ENCODE results near the gene ATP6V0D1. TPM values are rescaled to one million over a fixed set of nuclear protein-coding genes. Genes with fewer than 3 reads are reported as not detected.

The ATP6V0D1 gene
- total and polyA plus RNA-seq, 8 donors = 17.4 to 54.0 (median 32.3) TPM

DNA sequence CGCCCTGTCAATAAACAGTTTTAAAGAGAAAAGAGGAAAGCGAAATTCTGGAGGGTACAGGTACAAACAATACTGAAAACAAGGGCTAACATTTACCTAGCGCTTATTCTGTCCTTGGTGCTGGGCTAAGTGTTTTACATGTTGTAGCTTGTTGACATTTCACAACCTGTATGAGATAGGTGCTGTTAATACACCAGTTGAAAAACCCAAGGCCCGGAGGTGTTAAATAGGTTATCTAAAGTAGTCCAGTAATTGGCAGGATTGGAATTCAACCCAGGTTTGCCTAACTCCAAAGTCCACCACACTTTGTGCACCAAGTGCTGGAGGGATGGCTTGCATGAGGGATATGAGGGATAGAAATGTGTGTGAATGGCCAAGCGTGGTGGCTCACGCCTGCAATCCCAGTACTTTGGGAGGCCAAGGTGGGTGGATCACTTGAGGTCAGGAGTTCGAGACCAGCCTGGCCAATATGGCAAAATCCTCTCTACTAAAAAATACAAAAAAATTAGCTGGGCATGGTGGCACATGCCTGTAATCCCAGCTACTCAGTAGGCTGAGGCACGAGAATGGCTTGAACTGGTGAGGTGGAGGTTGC lies 2.9 kb downstream of the ATP6V0D1 start:
- intact Hi-C loops (cut with DNase I) = no loop called here
- 48 to 58% methylated on average over 8 of the region's 8 CpGs for WGBS, 2 donors

DNA sequence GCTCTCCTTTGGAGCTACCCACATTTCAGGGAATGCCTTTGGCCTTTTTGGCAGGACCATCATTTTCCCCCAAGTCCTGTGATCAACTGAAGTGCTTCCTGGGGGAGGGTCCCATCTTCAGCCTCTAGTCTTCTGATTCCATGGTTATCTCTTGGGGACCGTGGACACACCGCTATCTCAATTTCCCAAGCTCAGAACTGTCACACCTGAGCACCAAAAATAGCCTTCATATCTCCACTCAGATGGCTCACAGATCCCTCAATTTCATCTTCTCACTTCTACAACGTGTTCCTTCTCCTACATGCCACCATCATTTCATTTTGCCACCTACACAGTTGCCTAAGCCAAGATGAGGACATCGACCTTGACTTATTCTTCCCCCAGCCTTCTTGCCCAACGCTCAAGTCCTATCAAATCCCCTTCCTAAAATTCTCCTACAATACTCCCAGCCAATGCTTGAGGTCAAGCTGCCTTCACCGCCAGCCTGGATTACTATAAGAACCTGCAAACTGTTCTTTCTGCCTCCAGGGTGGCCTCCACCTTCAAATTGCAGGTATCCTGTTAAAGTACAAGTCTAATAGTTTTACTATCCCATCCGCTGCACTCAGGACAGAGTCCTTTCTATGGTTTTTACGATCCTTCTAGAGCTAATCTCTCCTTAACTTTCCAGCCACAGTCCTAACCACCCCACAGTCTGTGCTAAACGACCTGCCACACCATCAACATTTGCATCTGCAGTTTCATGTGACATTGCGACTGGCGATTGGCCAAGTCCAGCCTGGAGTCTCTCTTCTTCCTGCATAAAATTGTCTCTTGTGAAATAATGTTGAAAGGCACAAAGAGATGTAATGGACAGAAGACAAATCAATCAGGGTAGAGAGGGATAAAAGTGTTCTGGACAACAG lies 6.2 kb downstream of the ATP6V0D1 start:
- TF ChIP-seq, protein P1, sequence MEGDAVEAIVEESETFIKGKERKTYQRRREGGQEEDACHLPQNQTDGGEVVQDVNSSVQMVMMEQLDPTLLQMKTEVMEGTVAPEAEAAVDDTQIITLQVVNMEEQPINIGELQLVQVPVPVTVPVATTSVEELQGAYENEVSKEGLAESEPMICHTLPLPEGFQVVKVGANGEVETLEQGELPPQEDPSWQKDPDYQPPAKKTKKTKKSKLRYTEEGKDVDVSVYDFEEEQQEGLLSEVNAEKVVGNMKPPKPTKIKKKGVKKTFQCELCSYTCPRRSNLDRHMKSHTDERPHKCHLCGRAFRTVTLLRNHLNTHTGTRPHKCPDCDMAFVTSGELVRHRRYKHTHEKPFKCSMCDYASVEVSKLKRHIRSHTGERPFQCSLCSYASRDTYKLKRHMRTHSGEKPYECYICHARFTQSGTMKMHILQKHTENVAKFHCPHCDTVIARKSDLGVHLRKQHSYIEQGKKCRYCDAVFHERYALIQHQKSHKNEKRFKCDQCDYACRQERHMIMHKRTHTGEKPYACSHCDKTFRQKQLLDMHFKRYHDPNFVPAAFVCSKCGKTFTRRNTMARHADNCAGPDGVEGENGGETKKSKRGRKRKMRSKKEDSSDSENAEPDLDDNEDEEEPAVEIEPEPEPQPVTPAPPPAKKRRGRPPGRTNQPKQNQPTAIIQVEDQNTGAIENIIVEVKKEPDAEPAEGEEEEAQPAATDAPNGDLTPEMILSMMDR (IDR thresholded peaks at IDR 0.05) = no peak
- no peaks in the 10 kb centered on the region for H3K9me3 ChIP-seq
- WGBS, 2 donors = 71 to 75% methylated on average over 11 of the region's 11 CpGs
- DNase-seq (peak in 1 of 6 donors; percentile 51), ATAC-seq (no peak), FAIRE-seq (no peak)
- intact Hi-C loops (cut with DNase I) = no loop called here
- no peak overlapping the region for H3K27ac ChIP-seq
- H3K4me1 ChIP-seq = peaks cover 19 to 57% (median 23%) of the 10 kb centered on the region in 3 donors
- no peaks in the 10 kb centered on the region for H3K36me3 ChIP-seq
- no peak overlapping the region for H3K4me3 ChIP-seq
- no peaks in the 10 kb centered on the region for H3K27me3 ChIP-seq

More for the DNA sequence above, 2.9 kb downstream of the ATP6V0D1 start:
- peak; percentile 4 to 41 (median 24) for ATAC-seq
- TF ChIP-seq, protein P1 (IDR thresholded peaks at IDR 0.05) = no peak
- peak in 1 of 6 donors; percentile 43 for DNase-seq
- H3K36me3 ChIP-seq = no peaks in the 10 kb centered on the region
- peak overlapping the region in 1 of 4 donors; percentile 9 for H3K4me3 ChIP-seq
- peak overlapping the region in 3 of 4 donors; percentile 22 to 52 (median 33) for H3K27ac ChIP-seq
- no peak for FAIRE-seq
- H3K9me3 ChIP-seq = no peaks in the 10 kb centered on the region
- H3K27me3 ChIP-seq = no peaks in the 10 kb centered on the region
- H3K4me1 ChIP-seq = peaks cover 13 to 51% (median 25%) of the 10 kb centered on the region in 3 donors

DNA sequence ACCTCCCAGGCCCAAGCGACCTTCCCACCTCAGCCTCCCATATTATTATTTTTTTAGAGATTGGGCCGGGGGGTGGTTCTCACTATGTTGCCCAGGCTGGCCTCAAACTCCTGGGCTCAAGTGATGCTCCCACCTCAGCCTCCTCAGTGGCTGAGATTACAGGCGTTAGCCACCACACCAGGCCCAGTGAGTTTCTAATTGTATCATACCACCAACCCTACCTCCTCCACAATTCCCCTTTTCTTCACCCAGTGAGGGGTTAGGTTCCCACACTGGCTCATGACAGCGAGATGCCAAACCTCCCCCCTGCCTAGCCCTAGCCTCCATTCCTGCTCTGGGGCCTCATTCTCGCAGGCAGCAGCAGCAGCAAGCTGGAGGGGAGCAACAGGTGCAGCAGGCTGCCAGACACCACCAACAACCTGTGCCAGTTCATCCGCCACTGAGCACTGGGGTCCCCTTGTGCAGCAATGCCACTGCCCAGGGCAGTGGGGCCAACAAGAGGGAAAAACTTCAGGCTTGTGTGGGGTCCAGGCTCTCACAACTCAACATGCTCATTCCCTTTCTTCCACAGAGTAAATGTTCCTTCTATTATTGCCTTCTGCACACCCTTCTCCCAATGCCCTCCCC lies 9.1 kb downstream of the ATP6V0D1 start:
- no peaks in the 10 kb centered on the region for H3K36me3 ChIP-seq
- ATAC-seq (no peak), DNase-seq (no peak), FAIRE-seq (no peak)
- H3K4me1 ChIP-seq = peaks cover 8 to 34% (median 15%) of the 10 kb centered on the region in 3 donors
- 85 to 87% methylated on average over 6 of the region's 6 CpGs for WGBS, 2 donors
- H3K27me3 ChIP-seq = no peaks in the 10 kb centered on the region
- H3K27ac ChIP-seq = no peak overlapping the region
- intact Hi-C loops (cut with DNase I) = no loop called here
- no peaks in the 10 kb centered on the region for H3K9me3 ChIP-seq
- H3K4me3 ChIP-seq = no peak overlapping the region
- TF ChIP-seq, protein P1 (IDR thresholded peaks at IDR 0.05) = no peak

DNA sequence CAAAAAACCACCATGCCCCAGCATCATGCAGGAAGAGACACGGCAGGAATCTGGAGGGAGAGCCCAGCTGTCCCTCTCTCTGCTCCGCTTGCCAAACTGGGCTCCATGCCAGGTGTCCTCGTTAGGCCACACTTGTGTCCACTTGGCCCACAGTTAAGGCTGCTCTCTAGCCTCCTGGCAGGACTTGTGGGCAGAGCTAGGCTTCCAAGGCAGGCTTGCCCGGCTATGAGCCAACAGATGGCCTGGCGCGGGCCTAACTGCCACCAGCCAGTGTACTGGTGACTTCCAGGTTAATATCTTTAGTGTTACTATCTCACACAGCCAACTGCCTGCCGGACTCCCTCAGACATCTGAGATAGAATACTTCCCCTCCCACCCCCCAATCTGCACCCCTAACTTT lies 10.6 kb downstream of the ATP6V0D1 start:
- TF ChIP-seq, protein P1 (IDR thresholded peaks at IDR 0.05) = no peak
- H3K27ac ChIP-seq = no peak overlapping the region
- peak; percentile 74 to 85 (median 80) for ATAC-seq
- H3K27me3 ChIP-seq = no peaks in the 10 kb centered on the region
- H3K4me3 ChIP-seq = no peak overlapping the region
- no peaks in the 10 kb centered on the region for H3K36me3 ChIP-seq
- intact Hi-C loops (cut with DNase I) = no loop called here
- H3K9me3 ChIP-seq = no peaks in the 10 kb centered on the region
- DNase-seq = peak; percentile 84 to 97 (median 88)
- 4 to 12% methylated on average over 7 of the region's 7 CpGs for WGBS, 2 donors
- FAIRE-seq = no peak
- peaks cover 8 to 31% (median 11%) of the 10 kb centered on the region in 3 donors for H3K4me1 ChIP-seq

Measured in pancreas (tissue), 10 donors.